H1 (cell line): ENCODE data around the gene TGM4. TPM values are rescaled to one million over a fixed set of nuclear protein-coding genes. Genes with fewer than 3 reads are reported as not detected.

Source experiments
- CTCF ChIA-PET: fragments of 300-600 bp; sonication (Branson Sonifier 250); formaldehyde crosslinking; loops from one replicate; lab custom pipeline; 2021; ENCODE audit not compliant: partially characterized antibody; lab: Charles Lee
- POLR2A ChIA-PET: fragments of 300-600 bp; sonication (Branson Sonifier 250); formaldehyde crosslinking; loops from one replicate; lab custom pipeline; 2021; ENCODE audit warnings: inconsistent platforms; ENCODE audit not compliant: partially characterized antibody; lab: Charles Lee
- DNase-seq, 2 experiments: peaks; one replicate each; pipeline versions ENCODE4 v3.0.0 to v3.0.0-alpha.2; 2010 to 2022; ENCODE audit warnings: low spot score in 2 of 2, low read depth in 1 of 2, mixed read lengths in 1 of 2
- FAIRE-seq: peaks from 2 replicates; lab custom pipeline; 2011; peaks lifted over from hg19 to GRCh38; lab: Jason Lieb, UNC
- H2AFZ ChIP-seq: 2 replicates; pipeline ENCODE4 v1.8.1; 2012; ENCODE audit warnings: low read length, inconsistent platforms
- H2AK5ac ChIP-seq: 2 replicates; pipeline ENCODE4 v1.6.1; 2013; ENCODE audit warnings: low read depth, low read length
- H2BK120ac ChIP-seq: replicated peaks from 2 replicates; pipeline ENCODE3; 2013; ENCODE audit warnings: low read depth, low read length, inconsistent platforms
- H2BK12ac ChIP-seq: 2 replicates; pipeline ENCODE4 v1.6.1; 2013; ENCODE audit warnings: low read depth, low read length
- H2BK15ac ChIP-seq: 2 replicates; pipeline ENCODE4 v1.6.1; 2013; ENCODE audit warnings: low read length
- H2BK20ac ChIP-seq: 2 replicates; pipeline ENCODE4 v1.6.1; 2013; ENCODE audit warnings: low read length
- H2BK5ac ChIP-seq: 2 replicates; pipeline ENCODE4 v1.6.1; 2013; ENCODE audit warnings: low read depth, low read length
- H3K14ac ChIP-seq: 2 replicates; pipeline ENCODE4 v1.6.1; 2013; ENCODE audit warnings: inconsistent platforms; ENCODE audit not compliant: insufficient read length
- H3K18ac ChIP-seq: 2 replicates; pipeline ENCODE4 v1.6.1; 2013; ENCODE audit warnings: low read length; ENCODE audit errors: extremely low read depth
- H3K23ac ChIP-seq: 2 replicates; pipeline ENCODE4 v1.6.1; 2013; ENCODE audit warnings: inconsistent platforms; ENCODE audit not compliant: insufficient read length
- H3K23me2 ChIP-seq: 2 replicates; pipeline ENCODE4 v1.6.1; 2013; ENCODE audit warnings: low read depth, low read length
- H3K27ac ChIP-seq: 2 replicates; pipeline ENCODE4 v1.6.1; 2011; ENCODE audit warnings: low read depth, low read length, inconsistent platforms
- H3K27me3 ChIP-seq, 4 experiments: replicated peaks in 1 of 4; 1 replicate in 1 of 4; 2 replicates in 3 of 4; pipeline versions ENCODE4 v1.6.1 to v1.8.1; 2011 to 2013; ENCODE audit warnings: low read length in 3 of 4, mild to moderate bottlenecking in 3 of 4, inconsistent platforms in 2 of 4, mixed read lengths in 2 of 4, moderate library complexity in 1 of 4; ENCODE audit not compliant: control insufficient read depth in 3 of 4, insufficient read depth in 3 of 4; ENCODE audit errors: extremely low read depth in 1 of 4
- H3K36me3 ChIP-seq, 4 experiments: 2 replicates each; pipeline versions ENCODE4 v1.6.1 to v1.8.1; 2011 to 2013; ENCODE audit warnings: mild to moderate bottlenecking in 4 of 4, low read length in 3 of 4, moderate library complexity in 2 of 4, control low read depth in 1 of 4, inconsistent platforms in 1 of 4; ENCODE audit not compliant: insufficient read depth in 4 of 4, control insufficient read depth in 2 of 4
- H3K4ac ChIP-seq: replicated peaks from 2 replicates; pipeline ENCODE3; 2013; ENCODE audit warnings: low read length, low read depth, mixed read lengths, inconsistent platforms; ENCODE audit not compliant: insufficient read length
- H3K4me1 ChIP-seq, 4 experiments: replicated peaks in 1 of 4; 1 replicate in 1 of 4; 2 replicates in 3 of 4; pipeline versions ENCODE4 v1.6.1 to v1.8.1; 2011 to 2013; ENCODE audit warnings: low read length in 3 of 4, inconsistent platforms in 2 of 4, mixed read lengths in 1 of 4; ENCODE audit not compliant: insufficient read depth in 4 of 4, control insufficient read depth in 3 of 4
- H3K4me2 ChIP-seq, 2 experiments: 2 replicates each; pipeline versions ENCODE4 v1.6.1 to v1.8.1; 2011 to 2013; ENCODE audit warnings: low read depth in 2 of 2, low read length in 2 of 2, control low read depth in 1 of 2, inconsistent platforms in 1 of 2, mild to moderate bottlenecking in 1 of 2; ENCODE audit not compliant: insufficient read depth in 1 of 2
- H3K4me3 ChIP-seq, 4 experiments: fragments of 200-600, 300-600 bp in 1 of 4; sonication (generic), shearing (Covaris generic), sonication (Bioruptor Twin) in 1 of 4; 2 replicates each; pipeline versions ENCODE4 v1.5.1 to v1.8.1; 2011 to 2016; ENCODE audit warnings: low read length in 4 of 4, low read depth in 3 of 4, control low read depth in 2 of 4, inconsistent platforms in 2 of 4, mild to moderate bottlenecking in 2 of 4, mixed read lengths in 1 of 4, moderate library complexity in 1 of 4; ENCODE audit not compliant: insufficient read depth in 2 of 4; ENCODE audit errors: extremely low read depth in 1 of 4
- H3K56ac ChIP-seq: replicated peaks from 2 replicates; pipeline ENCODE3; 2013; ENCODE audit warnings: low read depth, mild to moderate bottlenecking, mixed read lengths, low read length, inconsistent platforms; ENCODE audit not compliant: insufficient read length
- H3K79me1 ChIP-seq: 2 replicates; pipeline ENCODE4 v1.6.1; 2013; ENCODE audit warnings: low read depth, low read length, control low read depth
- H3K79me2 ChIP-seq, 2 experiments: 2 replicates each; pipeline versions ENCODE4 v1.6.1 to v1.8.1; 2012 to 2013; ENCODE audit warnings: low read length in 2 of 2, mild to moderate bottlenecking in 2 of 2, inconsistent platforms in 1 of 2; ENCODE audit not compliant: insufficient read depth in 2 of 2, control insufficient read depth in 1 of 2
- H3K9ac ChIP-seq, 4 experiments: replicated peaks in 1 of 4; 1 replicate in 1 of 4; 2 replicates in 3 of 4; pipeline versions ENCODE4 v1.6.1 to v1.8.1; 2011 to 2013; ENCODE audit warnings: low read depth in 3 of 4, low read length in 3 of 4, control low read depth in 2 of 4, mild to moderate bottlenecking in 2 of 4, moderate library complexity in 2 of 4, inconsistent platforms in 1 of 4; ENCODE audit errors: extremely low read depth in 1 of 4
- H3K9me3 ChIP-seq, 2 experiments: 2 replicates each; pipeline versions ENCODE4 v1.6.1 to v1.8.1; 2012 to 2013; ENCODE audit warnings: mild to moderate bottlenecking in 2 of 2, moderate library complexity in 2 of 2, control low read depth in 1 of 2, inconsistent platforms in 1 of 2, low read depth in 1 of 2, low read length in 1 of 2, mixed read lengths in 1 of 2; ENCODE audit not compliant: insufficient read depth in 2 of 2
- H4K20me1 ChIP-seq, 2 experiments: replicated peaks in 1 of 2; 2 replicates each; pipeline versions ENCODE3 to v1.8.1; 2011 to 2013; ENCODE audit warnings: inconsistent platforms in 2 of 2, low read length in 2 of 2, mild to moderate bottlenecking in 1 of 2; ENCODE audit not compliant: insufficient read depth in 2 of 2, control insufficient read depth in 1 of 2
- H4K5ac ChIP-seq: 2 replicates; pipeline ENCODE4 v1.6.1; 2013; ENCODE audit warnings: low read length, low read depth, mixed read lengths, inconsistent platforms; ENCODE audit not compliant: insufficient read length
- H4K8ac ChIP-seq: 2 replicates; pipeline ENCODE4 v1.8.0; 2013; ENCODE audit warnings: mild to moderate bottlenecking, moderate library complexity, low read length, inconsistent platforms; ENCODE audit not compliant: insufficient read depth; ENCODE audit errors: extremely low read depth
- H4K91ac ChIP-seq: replicated peaks from 2 replicates; pipeline ENCODE3; 2013; ENCODE audit warnings: low read length, mixed read lengths, inconsistent platforms; ENCODE audit not compliant: insufficient read length
- CBX5 ChIP-seq: fragments of 300-800, 300-1000 bp; sonication (generic); IDR thresholded peaks from 2 replicates; pipeline ENCODE4 v1.7.1; 2016; ENCODE audit warnings: antibody characterized with exemption, low read length, low read depth
- CHD2 ChIP-seq: IDR thresholded peaks from 2 replicates; pipeline ENCODE4 v1.6.1; 2012; ENCODE audit warnings: low read length, improper control_type of control experiment
- SRF ChIP-seq: IDR thresholded peaks from 2 replicates; pipeline ENCODE4 v1.6.1; 2011; ENCODE audit warnings: mild to moderate bottlenecking, low read depth, low read length, moderate library complexity
- WGBS, 2 experiments: shearing (Covaris generic) in 1 of 2; methylation state at CpG; one replicate each; pipeline versions ENCODE4 v1.1.6 to v1.1.7; 2013 to 2015; ENCODE audit warnings: low lambda C conversion rate in 2 of 2, mixed read lengths in 2 of 2, inconsistent platforms in 1 of 2, low coverage in 1 of 2, missing lambda C conversion rate in 1 of 2; ENCODE audit not compliant: insufficient replicate concordance in 2 of 2, insufficient coverage in 1 of 2, insufficient read length in 1 of 2; ENCODE audit errors: extremely low coverage in 1 of 2, missing lambda C conversion rate in 1 of 2; 5-methylcytosine and 5-hydroxymethylcytosine counted together
- polyA plus RNA-seq, 7 experiments: library from polyadenylated mRNA; depleted of rRNA in 3 of 7; stranded (reverse) in 5 of 7; unstranded in 2 of 7; fragments of >200 nt in 5 of 7; fragments of 200-250 nt in 2 of 7; gene quantifications; 1 replicate in 5 of 7; 2 replicates in 1 of 7; 4 replicates in 1 of 7; pipeline versions ENCODE4 v1.2.1 to v1.2.3, GENCODE V29; 2011 to 2013; ENCODE audit warnings: missing spikeins in 2 of 7, mixed read lengths in 2 of 7
- total RNA-seq: library from RNA; stranded (reverse); fragmentation: NEBNext Ultra II Directional; extraction: Animal tissue kit (Norgen Biotek cat#: 25700); gene quantifications from 2 replicates; pipeline ENCODE4 v1.2.1, GENCODE V29; 2021

TGM4 gene
- total and polyA plus RNA-seq, 2 of the 8 experiments (the other 6 are each of a cell fraction or from before 2014, with no cell fraction given) = 0.02 TPM; not detected in 1

DNA sequence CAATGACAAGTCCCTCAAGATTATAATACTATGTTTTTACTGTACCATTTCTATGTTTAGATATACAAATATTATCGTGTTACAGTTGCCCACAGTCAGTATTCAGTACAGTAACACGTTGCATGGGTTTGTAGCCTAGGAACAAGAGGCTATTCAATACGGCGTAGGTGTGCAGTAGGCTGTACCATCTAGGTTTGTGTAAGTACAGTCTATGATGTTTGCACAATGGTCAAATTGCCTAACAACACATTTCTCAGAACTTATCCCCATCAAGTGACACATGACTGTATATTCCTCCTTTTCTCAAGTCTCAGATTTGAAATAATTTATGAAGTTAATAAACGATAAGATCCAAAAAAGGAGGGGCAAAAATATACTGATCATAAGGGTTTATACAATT lies 79.9 kb downstream of the TGM4 start:
- Histone ChIP-seq H2BK12ac (no peak overlapping the region), H3K9ac (no peak overlapping the region), H3K4me2 (no peak overlapping the region), H4K8ac (no peak overlapping the region), H3K9me3 (no peaks in the 10 kb centered on the region), H3K36me3 (peaks cover 0 to 4% (median 1%) of the 10 kb centered on the region in 4 experiments; a peak in 2 of 8 replicates), H3K4me1 (peaks cover 0 to 5% (median 2%) of the 10 kb centered on the region in 4 experiments; a peak in 3 of 7 replicates), H4K20me1 (peaks cover 3 to 8% of the 10 kb centered on the region in 2 experiments), H2BK15ac (no peak overlapping the region), H4K5ac (no peak overlapping the region), H2AK5ac (no peak overlapping the region), H2AFZ (no peak overlapping the region), H2BK5ac (no peak overlapping the region), H3K79me1 (peaks cover 8% of the 10 kb centered on the region), H3K4me3 (no peak overlapping the region), H2BK120ac (no peak overlapping the region), H3K14ac (no peak overlapping the region), H3K4ac (no peak overlapping the region), H3K56ac (no peak overlapping the region), H3K18ac (no peak overlapping the region), H3K23me2 (no peaks in the 10 kb centered on the region), H2BK20ac (no peak overlapping the region), H3K79me2 (peaks cover 0 to 17% of the 10 kb centered on the region in 2 experiments; a peak in 1 of 4 replicates), H4K91ac (no peak overlapping the region), H3K23ac (no peak overlapping the region), H3K27me3 (no peaks in the 10 kb centered on the region), H3K27ac (no peak overlapping the region)
- no peak for DNase-seq
- 91% methylated on average over 5 of the region's 5 CpGs; no CpG with 5 or more reads in 1 of the 2 experiments for WGBS, 2 experiments
- CTCF ChIA-PET = interaction anchor here (0.6 to 1.4 kb wide), 2 partner anchors 29 to 256 kb away, joined by 3 read pairs; no protein-coding TSS in a partner anchor
- POLR2A ChIA-PET = interaction anchor here (0.9 kb wide), 1 partner anchor 22 kb away, joined by 3 read pairs; the partner anchor contains the start of genes EXOSC7 and ZDHHC3
- no peak for FAIRE-seq
- TF ChIP-seq CHD2 (no peak), SRF (no peak), CBX5 (no peak)
